Pancreas (tissue), 10 donors: ENCODE results near the gene UBAC2. TPM values are rescaled to one million over a fixed set of nuclear protein-coding genes. Genes with fewer than 3 reads are reported as not detected.
A peak's percentile ranks its signal among the peaks of the same experiment; 100 is the strongest.

Experiments used
- ATAC-seq, 4 donors: fragments of 200-7000 bp; cut with Tn5 transposase; one replicate each; pipeline versions ENCODE4 v1.8.0 to v1.9.1; 2020; ENCODE audit warnings: mild to moderate bottlenecking in 4 of 4, moderate library complexity in 4 of 4
- DNase-seq, 6 donors: peaks; one replicate each; pipeline ENCODE4 v3.0.0-alpha.2; 2020
- FAIRE-seq: peaks from 2 replicates; lab custom pipeline; 2012; peaks lifted over from hg19 to GRCh38; lab: Jason Lieb, UNC
- H3K27ac ChIP-seq, 4 donors: fragments of 200-600 bp; sonication (generic); 1 replicate in 3 of 4; 2 replicates in 1 of 4; pipeline versions ENCODE4 v1.5.0 to v1.8.0; 2020
- H3K27me3 ChIP-seq, 4 donors: fragments of 200-600 bp; one replicate each; pipeline ENCODE4 v1.8.0; 2021
- H3K36me3 ChIP-seq, 3 donors: fragments of 200-600 bp; sonication (generic) in 1 of 3; one replicate each; pipeline versions ENCODE4 v1.5.0 to v1.8.0; 2020 to 2021
- H3K4me1 ChIP-seq, 3 donors: fragments of 200-600 bp; one replicate each; pipeline ENCODE4 v1.8.0; 2021
- H3K4me3 ChIP-seq, 4 donors: fragments of 200-600 bp; sonication (generic) in 2 of 4; one replicate each; pipeline versions ENCODE4 v1.5.0 to v1.8.0; 2020 to 2021
- H3K9me3 ChIP-seq, 4 donors: fragments of 200-600 bp; one replicate each; pipeline ENCODE4 v1.8.0; 2021
- WGBS, 2 donors: extraction: QIAGEN DNeasy Blood & Tissue Kit; methylation state at CpG; one replicate each; pipeline ENCODE4 v1.1.7; 2013; 5-methylcytosine and 5-hydroxymethylcytosine counted together
- intact Hi-C, 3 donors: fragments of 100-400 bp; cut with DNase I; formaldehyde crosslinking; loops; one replicate each; pipeline versions ENCODE4 v1.11.1 to v1.14.2; 2022
- polyA plus RNA-seq, 2 donors: library from polyadenylated mRNA; stranded (reverse); fragments of 200-250 nt; gene quantifications; one replicate each; pipeline ENCODE4 v1.2.3, GENCODE V29; 2013
- total RNA-seq, 6 donors: library from RNA; stranded (reverse); fragmentation: NEBNext Ultra II Directional in 4 of 6; extraction: Animal tissue kit (Norgen Biotek cat#: 25700) in 4 of 6; gene quantifications; one replicate each; pipeline versions ENCODE4 v1.2.1 to v1.2.4, GENCODE V29; 2021 to 2023
- TF ChIP-seq, protein P1 (sequence below), 4 donors: fragments of 200-600 bp; sonication (generic) in 3 of 4; IDR thresholded peaks; one replicate each; pipeline versions ENCODE4 v1.5.0 to v1.8.0; 2021; ENCODE audit warnings: antibody characterized with exemption in 4 of 4
- donor health status: healthy with polysubstance abuse.
- donor health status: DM: no; HTN: no; CAD: no; lungs with moderate emphysema.
- donor health status: DM: no; HTN: no; CAD: no.
- donor health status: control.
- donor health status: control.
- donor health status: Bipolar disorder and iron deficiency.
- donor health status: DM: yes; HTN: yes; CAD: no.
- donor health status: DM: no; HTN: no; CAD: no.
- donor health status: DM: no; HTN: no; CAD: no.
- donor health status: DM: yes; HTN: yes; CAD: no.

Gene UBAC2
- total and polyA plus RNA-seq, 8 donors: 17.5 to 29.5 (median 26.9) TPM

DNA sequence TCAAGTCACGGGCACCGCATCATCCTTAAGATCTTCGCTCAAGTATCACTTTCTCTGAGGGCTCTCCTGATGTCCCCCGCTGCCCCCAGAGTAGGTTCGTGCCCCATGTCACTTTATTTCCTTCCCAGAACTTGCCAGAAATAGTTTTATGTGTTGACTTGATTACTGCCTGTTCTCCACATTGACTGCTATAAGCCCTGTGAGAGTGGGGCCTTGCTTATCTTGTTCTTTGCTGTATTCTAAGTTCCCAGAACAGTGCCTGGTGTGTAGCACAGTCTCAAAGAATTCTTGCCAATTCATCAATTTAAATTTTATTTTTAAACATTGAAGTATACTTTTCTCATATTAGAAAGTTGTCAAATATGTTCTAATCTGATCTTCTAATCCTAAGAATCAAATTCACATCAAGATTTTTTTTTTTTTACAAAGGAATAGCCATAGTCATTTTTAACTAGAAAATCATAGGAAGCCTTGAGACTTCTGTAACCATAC is 138.6 kb downstream of the UBAC2 start:
- DNase-seq: no peak
- Histone ChIP-seq H3K4me3 (no peak overlapping the region), H3K36me3 (peaks cover 0 to 17% (median 0%) of the 10 kb centered on the region in 3 donors), H3K27me3 (no peaks in the 10 kb centered on the region), H3K4me1 (peaks cover 0 to 6% (median 0%) of the 10 kb centered on the region in 3 donors), H3K9me3 (no peaks in the 10 kb centered on the region), H3K27ac (no peak overlapping the region)
- WGBS, 2 donors: 95 to 97% methylated on average over 5 of the region's 5 CpGs
- no peak for FAIRE-seq
- intact Hi-C loops: no loop called here
- TF ChIP-seq, protein P1, sequence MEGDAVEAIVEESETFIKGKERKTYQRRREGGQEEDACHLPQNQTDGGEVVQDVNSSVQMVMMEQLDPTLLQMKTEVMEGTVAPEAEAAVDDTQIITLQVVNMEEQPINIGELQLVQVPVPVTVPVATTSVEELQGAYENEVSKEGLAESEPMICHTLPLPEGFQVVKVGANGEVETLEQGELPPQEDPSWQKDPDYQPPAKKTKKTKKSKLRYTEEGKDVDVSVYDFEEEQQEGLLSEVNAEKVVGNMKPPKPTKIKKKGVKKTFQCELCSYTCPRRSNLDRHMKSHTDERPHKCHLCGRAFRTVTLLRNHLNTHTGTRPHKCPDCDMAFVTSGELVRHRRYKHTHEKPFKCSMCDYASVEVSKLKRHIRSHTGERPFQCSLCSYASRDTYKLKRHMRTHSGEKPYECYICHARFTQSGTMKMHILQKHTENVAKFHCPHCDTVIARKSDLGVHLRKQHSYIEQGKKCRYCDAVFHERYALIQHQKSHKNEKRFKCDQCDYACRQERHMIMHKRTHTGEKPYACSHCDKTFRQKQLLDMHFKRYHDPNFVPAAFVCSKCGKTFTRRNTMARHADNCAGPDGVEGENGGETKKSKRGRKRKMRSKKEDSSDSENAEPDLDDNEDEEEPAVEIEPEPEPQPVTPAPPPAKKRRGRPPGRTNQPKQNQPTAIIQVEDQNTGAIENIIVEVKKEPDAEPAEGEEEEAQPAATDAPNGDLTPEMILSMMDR (IDR thresholded peaks at IDR 0.05): no peak
- ATAC-seq: no peak

DNA sequence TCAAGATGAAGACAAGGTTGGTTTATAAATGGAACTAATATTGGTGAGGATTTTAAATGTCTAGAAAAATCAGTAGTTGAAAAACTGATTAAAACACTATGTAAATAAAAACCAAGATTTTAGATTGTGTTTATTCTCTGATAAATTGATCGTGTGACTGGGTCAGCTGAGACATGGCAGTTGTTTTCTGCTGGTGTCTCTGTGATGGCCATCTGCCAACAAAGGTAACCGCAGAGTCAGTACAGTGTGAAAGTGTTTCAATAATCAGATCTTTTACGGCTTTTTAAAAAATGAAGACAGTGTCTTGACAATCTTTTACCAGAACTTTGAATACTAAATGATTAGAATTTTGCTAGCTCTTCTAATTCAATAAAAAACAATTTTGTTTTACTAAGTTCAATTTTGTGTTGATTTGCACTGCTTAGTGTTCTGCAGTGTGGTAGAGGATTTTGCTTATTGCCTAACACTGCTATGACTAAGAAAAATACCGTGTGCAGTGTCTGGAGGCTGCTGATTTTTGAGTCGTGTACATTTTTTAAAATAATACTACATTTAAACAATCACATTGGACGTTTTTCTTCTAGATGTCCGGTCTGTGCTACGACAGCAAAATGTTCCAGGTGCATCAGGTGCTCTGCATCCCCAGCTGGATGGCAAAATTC is 139.2 kb downstream of the UBAC2 start:
- peaks cover 0 to 6% (median 0%) of the 10 kb centered on the region in 3 donors for H3K4me1 ChIP-seq

DNA sequence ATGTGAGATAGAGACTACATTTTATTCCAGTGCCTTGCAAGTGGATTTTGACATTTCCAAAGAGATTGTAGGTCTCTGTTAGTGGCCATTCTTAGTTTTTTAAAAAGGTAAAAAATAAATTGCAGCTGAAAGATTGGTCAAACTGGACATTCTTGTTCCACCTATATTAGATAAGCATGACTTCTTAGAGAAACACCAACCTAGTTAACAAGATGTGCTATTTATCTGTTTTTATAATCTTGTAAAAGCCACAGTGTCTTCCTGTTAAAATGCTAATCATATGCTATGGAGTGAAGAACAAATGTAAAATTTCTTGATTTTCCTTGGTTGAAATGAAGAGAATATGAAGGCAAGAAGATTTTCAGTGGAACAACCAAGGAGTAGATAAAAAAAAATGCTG is 140.0 kb downstream of the UBAC2 start:
- FAIRE-seq: no peak
- intact Hi-C loops: no loop called here
- ATAC-seq: no peak
- no peak overlapping the region for H3K4me3 ChIP-seq
- peaks cover 0 to 6% (median 0%) of the 10 kb centered on the region in 3 donors for H3K4me1 ChIP-seq
- H3K27ac ChIP-seq: no peak overlapping the region
- H3K9me3 ChIP-seq: no peaks in the 10 kb centered on the region
- DNase-seq: no peak
- TF ChIP-seq, protein P1 (IDR thresholded peaks at IDR 0.05): no peak
- peaks cover 0 to 17% (median 0%) of the 10 kb centered on the region in 3 donors for H3K36me3 ChIP-seq
- H3K27me3 ChIP-seq: no peaks in the 10 kb centered on the region

More for the DNA sequence above, 139.2 kb downstream of the UBAC2 start:
- Histone ChIP-seq H3K4me3 (no peak overlapping the region), H3K36me3 (peaks cover 0 to 17% (median 0%) of the 10 kb centered on the region in 3 donors), H3K27ac (no peak overlapping the region), H3K9me3 (no peaks in the 10 kb centered on the region), H3K27me3 (no peaks in the 10 kb centered on the region)
- peak in 3 of 4 donors; percentile 70 to 82 (median 72) for ATAC-seq
- no peak for FAIRE-seq
- TF ChIP-seq, protein P1 (IDR thresholded peaks at IDR 0.05): no peak
- no peak for DNase-seq
- intact Hi-C loops: no loop called here
- 55 to 57% methylated on average over 8 of the region's 8 CpGs for WGBS, 2 donors

DNA sequence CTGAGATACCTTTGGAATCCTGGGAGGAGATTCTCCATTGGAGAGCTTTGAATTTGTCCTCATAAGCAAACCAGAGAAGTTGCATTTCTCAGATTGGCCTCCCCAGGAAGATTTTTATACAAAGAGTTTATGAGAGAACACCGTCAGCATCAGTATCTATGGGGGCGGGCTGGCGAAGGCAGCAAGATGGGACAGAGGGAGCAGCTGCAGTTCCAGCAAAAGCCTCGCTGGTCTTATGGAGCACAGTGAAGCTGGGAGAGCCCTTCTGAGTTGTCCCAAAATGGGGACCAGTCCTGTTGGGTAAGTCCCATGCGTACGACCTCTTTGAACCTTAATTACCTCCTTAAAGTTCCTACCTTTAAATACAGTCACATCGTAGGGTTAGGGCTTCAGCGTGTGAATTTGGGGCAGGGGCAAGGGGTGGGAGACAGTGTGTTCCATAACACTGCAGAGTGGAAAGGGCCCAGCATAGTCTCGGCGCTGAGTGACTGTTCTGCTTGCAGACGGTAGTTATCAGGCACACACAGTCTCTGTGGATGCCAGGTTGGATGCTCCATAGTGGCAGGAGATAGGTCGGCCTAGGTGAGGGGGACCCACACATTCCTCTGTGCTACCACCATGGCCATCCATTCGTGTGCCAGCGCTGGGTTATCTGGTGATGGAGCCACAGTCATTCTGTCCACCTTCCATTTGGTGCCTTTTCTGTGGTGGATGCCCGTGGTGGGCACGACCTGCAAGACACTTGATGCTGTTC is 141.5 kb downstream of the UBAC2 start:
- 95 to 96% methylated on average over 16 of the region's 16 CpGs for WGBS, 2 donors
- no peaks in the 10 kb centered on the region for H3K27me3 ChIP-seq
- no peaks in the 10 kb centered on the region for H3K9me3 ChIP-seq
- H3K27ac ChIP-seq: no peak overlapping the region
- no peak overlapping the region for H3K4me3 ChIP-seq
- FAIRE-seq (no peak), ATAC-seq (no peak), DNase-seq (no peak)
- TF ChIP-seq, protein P1 (IDR thresholded peaks at IDR 0.05): no peak
- intact Hi-C loops: no loop called here
- H3K4me1 ChIP-seq: peaks cover 0 to 6% (median 0%) of the 10 kb centered on the region in 3 donors
- peaks cover 0 to 17% (median 0%) of the 10 kb centered on the region in 3 donors for H3K36me3 ChIP-seq
